ENCODE results near the gene EIF4EBP2. TPM values are rescaled to one million over a fixed set of nuclear protein-coding genes. Genes with fewer than 3 reads are reported as not detected.

The EIF4EBP2 gene
- total RNA-seq, 1 donor from 2014 or later, result 77.2 TPM

DNA sequence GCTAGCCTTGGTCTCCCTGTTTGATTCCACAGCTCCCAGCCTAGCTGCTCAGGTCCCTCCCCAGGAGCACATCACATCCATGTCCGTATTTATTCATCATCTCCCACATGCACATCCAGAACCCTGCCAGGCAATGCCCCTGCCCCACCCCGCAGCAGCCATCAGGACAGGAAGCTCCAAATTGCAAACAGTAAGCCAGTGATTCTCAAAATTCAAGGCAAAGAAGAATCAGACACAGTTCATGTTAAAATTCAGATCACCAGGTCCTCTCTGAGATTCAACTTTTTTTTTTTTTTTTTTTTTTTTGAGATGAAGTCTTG is 39.2 kb upstream of the EIF4EBP2 start:
- Histone ChIP-seq H3K36me3 (no peaks in the 10 kb centered on the region), H3K27ac (no peak overlapping the region), H3K4me3 (peak overlapping the region; percentile 14), H3K27me3 (ENCODE audit: low read depth) (no peaks in the 10 kb centered on the region), H3K4me1 (peaks cover 18% of the 10 kb centered on the region), H3K9me3 (no peaks in the 10 kb centered on the region)
- intact Hi-C loops (cut with DNase I), result loop anchor here (10.0 kb wide), 1 partner anchor 140 kb away; no protein-coding TSS in a partner anchor
- no peak for ATAC-seq
- no peak for DNase-seq
- TF ChIP-seq, protein P1, sequence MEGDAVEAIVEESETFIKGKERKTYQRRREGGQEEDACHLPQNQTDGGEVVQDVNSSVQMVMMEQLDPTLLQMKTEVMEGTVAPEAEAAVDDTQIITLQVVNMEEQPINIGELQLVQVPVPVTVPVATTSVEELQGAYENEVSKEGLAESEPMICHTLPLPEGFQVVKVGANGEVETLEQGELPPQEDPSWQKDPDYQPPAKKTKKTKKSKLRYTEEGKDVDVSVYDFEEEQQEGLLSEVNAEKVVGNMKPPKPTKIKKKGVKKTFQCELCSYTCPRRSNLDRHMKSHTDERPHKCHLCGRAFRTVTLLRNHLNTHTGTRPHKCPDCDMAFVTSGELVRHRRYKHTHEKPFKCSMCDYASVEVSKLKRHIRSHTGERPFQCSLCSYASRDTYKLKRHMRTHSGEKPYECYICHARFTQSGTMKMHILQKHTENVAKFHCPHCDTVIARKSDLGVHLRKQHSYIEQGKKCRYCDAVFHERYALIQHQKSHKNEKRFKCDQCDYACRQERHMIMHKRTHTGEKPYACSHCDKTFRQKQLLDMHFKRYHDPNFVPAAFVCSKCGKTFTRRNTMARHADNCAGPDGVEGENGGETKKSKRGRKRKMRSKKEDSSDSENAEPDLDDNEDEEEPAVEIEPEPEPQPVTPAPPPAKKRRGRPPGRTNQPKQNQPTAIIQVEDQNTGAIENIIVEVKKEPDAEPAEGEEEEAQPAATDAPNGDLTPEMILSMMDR (IDR thresholded peaks at IDR 0.05), result peak; percentile 19

DNA sequence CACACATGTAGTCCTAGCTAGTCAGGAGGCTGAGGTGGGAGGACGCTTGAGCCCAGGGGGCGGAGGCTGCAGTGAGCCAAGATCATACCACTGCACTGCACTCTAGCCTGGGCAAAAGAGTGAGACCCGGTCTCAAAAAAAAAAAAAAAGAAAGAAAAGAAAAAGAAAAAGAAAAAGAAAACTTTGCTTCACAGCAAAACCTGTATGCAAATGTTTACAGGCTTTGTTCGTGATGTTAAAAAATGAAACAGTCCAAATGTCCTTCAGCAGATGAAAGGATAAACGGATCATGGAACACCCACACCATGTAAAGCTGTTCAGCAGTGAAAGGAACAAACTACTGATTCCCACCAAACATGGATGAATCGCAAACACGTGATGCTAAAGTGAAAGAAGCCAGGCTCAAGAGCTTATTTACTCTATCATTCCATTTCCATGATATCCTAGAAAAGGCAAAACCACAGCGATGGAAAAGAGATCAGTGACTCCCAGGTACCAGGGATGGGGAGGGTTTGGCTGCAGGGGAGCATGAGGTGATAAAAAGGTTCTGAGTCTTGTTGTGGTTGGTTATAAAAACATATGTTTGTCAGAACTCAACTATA is 36.6 kb upstream of the EIF4EBP2 start:
- DNase-seq, result no peak
- intact Hi-C loops (cut with DNase I), result loop anchor here (10.0 kb wide), 1 partner anchor 142 kb away; no protein-coding TSS in a partner anchor
- no peak for ATAC-seq

DNA sequence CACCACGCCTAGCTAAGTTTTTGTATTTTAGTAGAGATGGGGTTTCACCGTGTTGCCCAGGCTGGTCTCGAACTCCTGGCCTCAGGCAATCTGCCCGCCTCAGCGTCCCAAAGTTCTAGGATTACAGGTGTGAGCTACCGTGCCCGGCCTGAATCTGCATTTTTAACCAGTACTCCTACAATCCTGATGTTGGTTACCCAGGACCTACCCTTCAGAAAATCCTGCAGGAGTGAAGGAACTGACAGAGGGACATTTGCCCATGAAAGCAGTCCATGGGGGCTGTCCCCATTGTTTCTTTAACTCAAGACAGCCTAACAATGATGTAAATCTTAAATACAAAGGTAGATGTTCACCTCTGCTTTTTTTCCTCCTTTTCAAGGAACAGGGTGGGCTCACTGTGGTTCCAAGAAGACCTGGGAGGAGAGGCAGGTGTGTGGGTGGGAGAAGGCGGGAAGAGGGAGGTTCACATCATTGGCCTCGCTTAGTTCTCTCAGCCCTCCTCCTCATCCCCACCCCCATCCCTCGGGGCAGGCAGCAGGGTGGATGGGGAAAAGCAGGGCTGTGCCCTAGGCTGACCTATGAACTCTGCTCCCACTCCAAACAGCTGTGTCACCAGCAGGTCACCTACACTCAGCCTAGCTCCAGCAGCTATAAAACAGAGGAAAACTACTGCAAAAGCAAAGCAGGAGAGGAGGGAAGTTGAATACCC is 35.0 kb upstream of the EIF4EBP2 start:
- no peaks in the 10 kb centered on the region for H3K36me3 ChIP-seq
- TF ChIP-seq, protein P1 (IDR thresholded peaks at IDR 0.05), result no peak
- H3K27ac ChIP-seq, result no peak overlapping the region
- H3K4me1 ChIP-seq, result peaks cover 9% of the 10 kb centered on the region
- no peaks in the 10 kb centered on the region for H3K9me3 ChIP-seq
- DNase-seq (no peak), ATAC-seq (no peak)
- intact Hi-C loops (cut with DNase I), result loop anchor here (10.0 kb wide), 1 partner anchor 144 kb away; no protein-coding TSS in a partner anchor
- no peaks in the 10 kb centered on the region for H3K27me3 ChIP-seq (ENCODE audit: low read depth)
- H3K4me3 ChIP-seq, result no peak overlapping the region

More for the DNA sequence above, 36.6 kb upstream of the EIF4EBP2 start:
- TF ChIP-seq, protein P1 (IDR thresholded peaks at IDR 0.05), result no peak
- Histone ChIP-seq H3K4me3 (no peak overlapping the region), H3K27me3 (ENCODE audit: low read depth) (no peaks in the 10 kb centered on the region), H3K27ac (no peak overlapping the region), H3K9me3 (no peaks in the 10 kb centered on the region), H3K4me1 (peaks cover 18% of the 10 kb centered on the region), H3K36me3 (no peaks in the 10 kb centered on the region)

DNA sequence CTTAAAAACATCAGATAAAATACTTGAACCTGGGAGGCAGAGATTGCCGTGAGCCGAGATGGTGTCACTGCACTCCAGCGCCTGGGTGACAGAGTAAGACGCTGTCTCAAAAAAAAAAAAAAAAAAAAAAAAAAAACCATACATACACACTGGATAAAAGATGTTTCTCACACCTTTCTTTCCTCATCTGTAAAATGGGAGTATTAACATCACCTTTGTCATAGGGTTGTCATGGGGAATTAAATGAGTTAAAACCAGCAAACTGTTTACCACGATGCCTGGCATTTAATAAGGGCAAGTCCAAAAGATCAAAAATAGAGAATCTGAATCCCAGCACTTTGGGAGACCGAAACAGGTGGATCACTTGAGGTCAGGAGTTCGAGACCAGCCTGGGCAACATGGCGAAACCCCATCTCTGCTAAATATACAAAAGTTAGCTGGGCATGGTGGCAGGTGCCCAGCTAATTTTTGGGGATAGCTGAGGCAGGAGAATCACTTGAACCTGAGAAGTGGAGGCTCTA is 34.4 kb upstream of the EIF4EBP2 start:
- Histone ChIP-seq H3K4me3 (no peak overlapping the region), H3K27ac (no peak overlapping the region), H3K4me1 (peaks cover 3% of the 10 kb centered on the region), H3K36me3 (no peaks in the 10 kb centered on the region), H3K9me3 (no peaks in the 10 kb centered on the region), H3K27me3 (ENCODE audit: low read depth) (no peaks in the 10 kb centered on the region)
- TF ChIP-seq, protein P1 (IDR thresholded peaks at IDR 0.05), result no peak
- no peak for ATAC-seq
- DNase-seq, result no peak
- intact Hi-C loops (cut with DNase I), result loop anchor here (10.0 kb wide), 1 partner anchor 145 kb away; no protein-coding TSS in a partner anchor

DNA sequence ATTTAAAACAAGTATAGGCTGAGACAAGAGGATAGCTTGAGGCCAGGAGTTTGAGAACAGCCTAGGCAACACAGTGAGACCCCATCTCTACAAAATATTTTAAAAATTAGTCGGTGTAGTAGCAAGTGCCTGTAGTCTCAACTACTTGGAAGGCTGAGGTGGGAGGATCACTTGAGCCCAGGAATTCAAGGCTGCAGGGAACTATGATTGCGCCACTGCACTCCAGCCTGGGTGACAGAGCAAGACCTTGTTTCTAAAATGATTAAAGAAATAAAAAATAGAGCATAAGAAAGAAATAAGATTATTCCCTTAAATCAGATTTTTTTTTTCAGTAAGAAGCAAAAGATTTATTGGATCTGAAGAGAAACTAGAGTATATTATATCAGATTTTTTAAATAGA is 33.2 kb upstream of the EIF4EBP2 start:
- no peaks in the 10 kb centered on the region for H3K4me1 ChIP-seq
- H3K4me3 ChIP-seq, result no peak overlapping the region
- no peak overlapping the region for H3K27ac ChIP-seq
- DNase-seq (no peak), ATAC-seq (no peak)
- TF ChIP-seq, protein P1 (IDR thresholded peaks at IDR 0.05), result no peak
- H3K27me3 ChIP-seq (ENCODE audit: low read depth), result no peaks in the 10 kb centered on the region
- H3K36me3 ChIP-seq, result no peaks in the 10 kb centered on the region
- intact Hi-C loops (cut with DNase I), result no loop called here
- H3K9me3 ChIP-seq, result no peaks in the 10 kb centered on the region

Measured in lower lobe of right lung (tissue), 2 donors.